SK-N-SH treated with all-trans-retinoic acid at 6 μM for 48 hours (cell line): Measurements from ENCODE around the gene DPRX.

Experiments used
- ATAC-seq: fragments of 200-7000 bp; cut with Tn5 transposase; 3 replicates; pipeline ENCODE4 v1.9.1; 2020; ENCODE audit warnings: mild to moderate bottlenecking, moderate library complexity
- ARNTL ChIP-seq: fragments of 450-650 bp; formaldehyde crosslinking; IDR thresholded peaks from 2 replicates; pipeline ENCODE4 v1.5.0; 2020; ENCODE audit warnings: low read depth, mild to moderate bottlenecking, moderate library complexity, borderline replicate concordance
- BACH2 ChIP-seq: fragments of 250-450 bp; sonication (Bioruptor Pico); IDR thresholded peaks from 2 replicates; pipeline ENCODE4 v1.9.0; 2021; ENCODE audit warnings: mild to moderate bottlenecking, borderline replicate concordance
- CSDC2 ChIP-seq: fragments of 250-450 bp; sonication (Bioruptor Pico); IDR thresholded peaks from 2 replicates; pipeline ENCODE4 v1.5.0; 2020; ENCODE audit warnings: mild to moderate bottlenecking, moderate library complexity
- ESRRG ChIP-seq: fragments of 250-450 bp; sonication (Bioruptor Pico); IDR thresholded peaks from 2 replicates; pipeline ENCODE4 v1.6.1; 2021; ENCODE audit warnings: mild to moderate bottlenecking
- GLIS3 ChIP-seq: fragments of 250-450 bp; sonication (Bioruptor Pico); IDR thresholded peaks from 2 replicates; pipeline ENCODE4 v1.5.0; 2020; ENCODE audit warnings: mild to moderate bottlenecking, moderate library complexity
- ISL1 ChIP-seq: fragments of 250-450 bp; sonication (Bioruptor Pico); IDR thresholded peaks from 2 replicates; pipeline ENCODE4 v2.1.2; 2022; ENCODE audit warnings: mild to moderate bottlenecking, moderate library complexity
- OSR1 ChIP-seq: fragments of 250-450 bp; sonication (Bioruptor Pico); IDR thresholded peaks from 2 replicates; pipeline ENCODE4 v1.8.0; 2022; ENCODE audit warnings: moderate library complexity, mild to moderate bottlenecking, inconsistent platforms
- PATZ1 ChIP-seq: fragments of 250-450 bp; sonication (Bioruptor Pico); IDR thresholded peaks from 2 replicates; pipeline ENCODE4 v1.8.0; 2020; ENCODE audit warnings: mild to moderate bottlenecking, moderate library complexity, borderline replicate concordance
- POU6F1 ChIP-seq: fragments of 250-450 bp; sonication (Bioruptor Pico); IDR thresholded peaks from 2 replicates; pipeline ENCODE4 v1.8.0; 2021; ENCODE audit warnings: low read depth, mild to moderate bottlenecking, moderate library complexity, borderline replicate concordance
- PPARA ChIP-seq: fragments of 250-450 bp; sonication (Bioruptor Pico); IDR thresholded peaks from 2 replicates; pipeline ENCODE4 v1.5.0; 2020; ENCODE audit warnings: mild to moderate bottlenecking, borderline replicate concordance
- RARB ChIP-seq: fragments of 250-450 bp; sonication (Bioruptor Pico); IDR thresholded peaks from 2 replicates; pipeline ENCODE4 v1.8.0; 2021; ENCODE audit warnings: mild to moderate bottlenecking, moderate library complexity
- SNAI2 ChIP-seq: fragments of 250-450 bp; sonication (Bioruptor Pico); IDR thresholded peaks from 2 replicates; pipeline ENCODE4 v1.5.0; 2020; ENCODE audit warnings: mild to moderate bottlenecking, moderate library complexity
- TCF4 ChIP-seq: fragments of 250-450 bp; sonication (Bioruptor Pico); IDR thresholded peaks from 2 replicates; pipeline ENCODE4 v1.8.0; 2021; ENCODE audit warnings: mild to moderate bottlenecking, moderate library complexity, borderline replicate concordance
- TOX ChIP-seq: fragments of 250-450 bp; sonication (Bioruptor Pico); IDR thresholded peaks from 2 replicates; pipeline ENCODE4 v1.8.0; 2021; ENCODE audit warnings: mild to moderate bottlenecking, moderate library complexity, borderline replicate concordance
- TSHZ2 ChIP-seq: fragments of 250-450 bp; sonication (Bioruptor Pico); IDR thresholded peaks from 2 replicates; pipeline ENCODE4 v1.5.0; 2020; ENCODE audit warnings: mild to moderate bottlenecking, moderate library complexity
- ZC3H10 ChIP-seq: fragments of 250-450 bp; sonication (Bioruptor Pico); IDR thresholded peaks from 2 replicates; pipeline ENCODE4 v1.5.1; 2021; ENCODE audit warnings: mild to moderate bottlenecking, moderate library complexity
- ZFP3 ChIP-seq: fragments of 250-450 bp; sonication (Bioruptor Pico); IDR thresholded peaks from 2 replicates; pipeline ENCODE4 v1.5.0; 2020; ENCODE audit warnings: mild to moderate bottlenecking, moderate library complexity
- ZFP30 ChIP-seq: fragments of 450-650 bp; formaldehyde crosslinking; IDR thresholded peaks from 2 replicates; pipeline ENCODE4 v1.5.0; 2022; ENCODE audit warnings: mild to moderate bottlenecking, moderate library complexity
- ZNF565 ChIP-seq: fragments of 450-650 bp; formaldehyde crosslinking; conservative IDR thresholded peaks from 2 replicates; pipeline ENCODE4 v1.5.0; 2020; ENCODE audit warnings: low read depth, mild to moderate bottlenecking, moderate library complexity
- ZNF8 ChIP-seq: fragments of 450-650 bp; formaldehyde crosslinking; IDR thresholded peaks from 2 replicates; pipeline ENCODE4 v1.5.0; 2020; ENCODE audit warnings: mild to moderate bottlenecking, moderate library complexity
- TF ChIP-seq, protein P1 (sequence below): fragments of 250-450 bp; sonication (Bioruptor Pico); IDR thresholded peaks from 2 replicates; pipeline ENCODE4 v1.5.1; 2020; ENCODE audit warnings: low read depth, mild to moderate bottlenecking, moderate library complexity
- TF ChIP-seq, protein P2 (sequence below): fragments of 250-450 bp; sonication (Bioruptor Pico); IDR thresholded peaks from 2 replicates; pipeline ENCODE4 v1.5.1; 2021; ENCODE audit warnings: mild to moderate bottlenecking, moderate library complexity

DPRX gene

DNA sequence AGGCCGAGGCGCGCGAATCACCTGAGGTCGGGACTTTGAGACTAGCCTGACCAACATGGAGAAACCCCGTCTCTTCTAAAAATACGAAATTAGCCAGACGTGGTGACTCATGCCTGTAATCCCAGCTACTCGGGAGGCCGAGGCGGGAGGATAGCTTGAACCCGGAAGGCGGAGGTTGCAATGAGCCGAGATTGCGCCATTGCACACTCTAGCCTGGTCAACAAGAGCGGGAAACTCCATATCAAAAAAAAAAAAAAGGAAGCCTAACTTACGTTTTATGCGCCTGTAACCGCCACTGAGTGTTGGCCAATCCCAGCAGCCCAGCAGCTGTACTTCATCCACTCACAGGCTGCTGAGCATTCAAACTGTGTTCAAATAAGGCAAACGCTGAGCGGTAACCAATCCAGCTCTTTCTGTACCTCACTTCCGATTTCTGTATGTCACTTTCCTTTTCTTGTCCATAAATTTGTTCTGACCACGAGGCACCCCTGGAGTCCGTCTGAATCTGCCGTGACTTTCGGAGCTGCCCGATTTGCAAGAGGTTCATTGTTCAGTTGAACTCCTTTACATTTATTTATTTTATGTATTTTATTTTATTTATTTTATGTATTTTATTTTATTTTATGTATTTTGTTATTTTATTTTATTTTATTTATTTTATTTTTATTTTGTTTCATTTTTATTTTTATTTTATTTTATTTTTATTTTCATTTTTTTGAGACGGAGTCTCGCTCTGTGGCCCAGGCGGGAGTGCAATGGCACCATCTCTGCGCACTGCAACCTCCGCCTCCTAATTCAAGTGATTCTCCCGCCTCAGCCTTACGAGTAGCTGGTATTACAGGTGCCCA lies 18.2 kb downstream of the DPRX start:
- TF ChIP-seq RARB (CRISPR knock-in tag): no peak
- no peak for TF ChIP-seq TCF4 (CRISPR knock-in tag)
- no peak for TF ChIP-seq ZC3H10 (CRISPR knock-in tag)
- TF ChIP-seq GLIS3 (CRISPR knock-in tag): no peak
- no peak for TF ChIP-seq ZNF8
- TF ChIP-seq ISL1: no peak
- TF ChIP-seq ESRRG: no peak
- no peak for TF ChIP-seq SNAI2 (CRISPR knock-in tag)
- no peak for TF ChIP-seq OSR1 (CRISPR knock-in tag)
- no peak for TF ChIP-seq TSHZ2 (CRISPR knock-in tag)
- no peak for TF ChIP-seq ZNF565 (CRISPR knock-in tag)
- TF ChIP-seq ZFP30 (CRISPR knock-in tag): no peak
- TF ChIP-seq PATZ1 (CRISPR knock-in tag): no peak
- TF ChIP-seq, all 23 proteins: peak for 0
- no peak for ATAC-seq

GRCh38 chr19:53652476-53652875 lies 20.7 kb downstream of the DPRX start:
- ATAC-seq: no peak
- TF ChIP-seq SNAI2 (CRISPR knock-in tag) (no peak), POU6F1 (CRISPR knock-in tag) (no peak), BACH2 (CRISPR knock-in tag) (no peak), PATZ1 (CRISPR knock-in tag) (no peak), ISL1 (no peak), ZC3H10 (CRISPR knock-in tag) (no peak), ESRRG (no peak), TSHZ2 (CRISPR knock-in tag) (no peak), ARNTL (no peak), OSR1 (CRISPR knock-in tag) (no peak)

GRCh38 chr19:53655042-53655665 lies 23.4 kb downstream of the DPRX start:
- TF ChIP-seq TCF4 (CRISPR knock-in tag): no peak
- no peak for TF ChIP-seq CSDC2 (CRISPR knock-in tag)
- TF ChIP-seq, protein P1, sequence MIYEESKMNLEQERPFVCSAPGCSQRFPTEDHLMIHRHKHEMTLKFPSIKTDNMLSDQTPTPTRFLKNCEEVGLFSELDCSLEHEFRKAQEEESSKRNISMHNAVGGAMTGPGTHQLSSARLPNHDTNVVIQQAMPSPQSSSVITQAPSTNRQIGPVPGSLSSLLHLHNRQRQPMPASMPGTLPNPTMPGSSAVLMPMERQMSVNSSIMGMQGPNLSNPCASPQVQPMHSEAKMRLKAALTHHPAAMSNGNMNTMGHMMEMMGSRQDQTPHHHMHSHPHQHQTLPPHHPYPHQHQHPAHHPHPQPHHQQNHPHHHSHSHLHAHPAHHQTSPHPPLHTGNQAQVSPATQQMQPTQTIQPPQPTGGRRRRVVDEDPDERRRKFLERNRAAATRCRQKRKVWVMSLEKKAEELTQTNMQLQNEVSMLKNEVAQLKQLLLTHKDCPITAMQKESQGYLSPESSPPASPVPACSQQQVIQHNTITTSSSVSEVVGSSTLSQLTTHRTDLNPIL: no peak
- no peak for TF ChIP-seq ZC3H10 (CRISPR knock-in tag)
- no peak for TF ChIP-seq PPARA (CRISPR knock-in tag)
- TF ChIP-seq TOX (CRISPR knock-in tag): no peak
- no peak for TF ChIP-seq RARB (CRISPR knock-in tag)
- no peak for TF ChIP-seq ZNF565 (CRISPR knock-in tag)
- TF ChIP-seq OSR1 (CRISPR knock-in tag): no peak
- TF ChIP-seq ZNF8: no peak
- TF ChIP-seq, protein P2, sequence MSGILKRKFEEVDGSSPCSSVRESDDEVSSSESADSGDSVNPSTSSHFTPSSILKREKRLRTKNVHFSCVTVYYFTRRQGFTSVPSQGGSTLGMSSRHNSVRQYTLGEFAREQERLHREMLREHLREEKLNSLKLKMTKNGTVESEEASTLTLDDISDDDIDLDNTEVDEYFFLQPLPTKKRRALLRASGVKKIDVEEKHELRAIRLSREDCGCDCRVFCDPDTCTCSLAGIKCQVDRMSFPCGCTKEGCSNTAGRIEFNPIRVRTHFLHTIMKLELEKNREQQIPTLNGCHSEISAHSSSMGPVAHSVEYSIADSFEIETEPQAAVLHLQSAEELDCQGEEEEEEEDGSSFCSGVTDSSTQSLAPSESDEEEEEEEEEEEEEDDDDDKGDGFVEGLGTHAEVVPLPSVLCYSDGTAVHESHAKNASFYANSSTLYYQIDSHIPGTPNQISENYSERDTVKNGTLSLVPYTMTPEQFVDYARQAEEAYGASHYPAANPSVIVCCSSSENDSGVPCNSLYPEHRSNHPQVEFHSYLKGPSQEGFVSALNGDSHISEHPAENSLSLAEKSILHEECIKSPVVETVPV (CRISPR knock-in tag): no peak
- TF ChIP-seq ARNTL: no peak
- no peak for TF ChIP-seq ZFP3
- TF ChIP-seq ZFP30 (CRISPR knock-in tag): no peak
- no peak for ATAC-seq
